Measurements from ENCODE around the gene FSTL4.

- TF ChIP-seq POLR2AphosphoS5 (IDR thresholded peaks at IDR 0.05), result no peak
- no peak for TF ChIP-seq POLR2A (IDR thresholded peaks at IDR 0.05)
Observed at GRCh38 chr5:133420440-133421301, 191.7 kb downstream of the FSTL4 start.
